ENCODE data around the gene PRICKLE4. TPM values are rescaled to one million over a fixed set of nuclear protein-coding genes. Genes with fewer than 3 reads are reported as not detected.
"Not testable (repeated sequence)": the region's sequence is repeated elsewhere in the genome, so short reads cannot be mapped to it uniquely, and the experiment has no call there.

The PRICKLE4 gene
- polyA plus RNA-seq, 4 donors: 0.89 to 1.7 (median 1.6) TPM; not detected in 1

DNA sequence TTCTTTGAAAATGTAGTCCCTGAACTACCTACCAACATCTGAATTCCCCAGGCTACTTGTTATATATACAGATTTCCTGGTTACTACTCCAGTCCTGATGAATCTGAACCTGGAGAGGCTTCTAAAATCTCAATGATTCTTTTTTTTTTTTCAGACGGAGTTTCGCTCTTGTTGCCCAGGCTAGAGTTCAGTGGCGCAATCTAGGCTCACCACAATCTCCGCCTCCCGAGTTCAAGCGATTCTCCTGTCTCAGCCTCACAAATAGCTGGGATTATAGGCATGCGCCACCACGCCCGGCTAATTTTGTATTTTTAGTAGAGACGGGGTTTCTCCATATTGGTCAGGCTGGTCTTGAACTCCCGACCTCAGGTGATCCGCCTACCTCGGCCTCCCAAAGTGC lies 31.4 kb downstream of the PRICKLE4 start:
- H3K27me3 ChIP-seq (ENCODE audit: control insufficient read depth in 3 of 3, insufficient read depth in 3 of 3, low read length in 3 of 3); H3K4me1 ChIP-seq (ENCODE audit: control insufficient read depth in 3 of 3, insufficient read depth in 2 of 3, low read depth in 1 of 3, low read length in 2 of 3); H3K9me3 ChIP-seq (ENCODE audit: control insufficient read depth in 2 of 2, insufficient read depth in 1 of 2, low read depth in 1 of 2, low read length in 1 of 2); FAIRE-seq; H3K27ac ChIP-seq (ENCODE audit: low read depth in 1 of 3, low read length in 2 of 3); H3K4me3 ChIP-seq (ENCODE audit: low read depth in 1 of 3, low read length in 3 of 3); DNase-seq; H3K36me3 ChIP-seq (ENCODE audit: control insufficient read depth in 3 of 3, insufficient read depth in 2 of 3, low read depth in 1 of 3, low read length in 3 of 3): not testable (repeated sequence)
- 95 to 98% (median 96%) methylated on average over 12 to 13 of the region's 13 CpGs for WGBS, 3 donors

DNA sequence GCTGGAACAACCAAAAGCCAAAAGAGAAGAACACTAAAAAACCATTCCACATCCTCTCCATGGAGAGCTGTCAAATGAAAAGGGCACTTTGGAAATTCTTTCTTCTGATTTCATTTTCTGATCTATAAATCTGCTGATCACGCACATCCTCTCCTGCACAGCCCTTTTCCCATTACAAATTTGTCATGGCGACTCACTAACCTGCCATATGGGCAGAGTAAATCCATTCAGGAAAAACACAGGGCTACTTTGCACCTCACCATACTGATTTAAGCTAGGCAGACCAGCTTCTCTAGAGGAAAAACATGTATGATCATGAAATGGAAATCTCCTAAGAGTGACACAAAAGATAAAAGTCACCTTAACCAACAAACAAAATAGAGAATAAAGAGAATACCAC lies 32.9 kb downstream of the PRICKLE4 start:
- Histone ChIP-seq H3K9me3 (ENCODE audit: control insufficient read depth in 2 of 2, insufficient read depth in 1 of 2, low read depth in 1 of 2, low read length in 1 of 2) (no peaks in the 10 kb centered on the region), H3K27me3 (ENCODE audit: control insufficient read depth in 3 of 3, insufficient read depth in 3 of 3, low read length in 3 of 3) (no peaks in the 10 kb centered on the region), H3K4me3 (ENCODE audit: low read depth in 1 of 3, low read length in 3 of 3) (peak overlapping the region in 1 of 3 donors; percentile 6), H3K36me3 (ENCODE audit: control insufficient read depth in 3 of 3, insufficient read depth in 2 of 3, low read depth in 1 of 3, low read length in 3 of 3) (peaks cover 0 to 2% (median 0%) of the 10 kb centered on the region in 3 donors), H3K4me1 (ENCODE audit: control insufficient read depth in 3 of 3, insufficient read depth in 2 of 3, low read depth in 1 of 3, low read length in 2 of 3) (no peaks in the 10 kb centered on the region), H3K27ac (ENCODE audit: low read depth in 1 of 3, low read length in 2 of 3) (no peak overlapping the region)
- FAIRE-seq (no peak), DNase-seq (no peak)
- 87 to 90% (median 89%) methylated on average over 2 of the region's 2 CpGs for WGBS, 3 donors

DNA sequence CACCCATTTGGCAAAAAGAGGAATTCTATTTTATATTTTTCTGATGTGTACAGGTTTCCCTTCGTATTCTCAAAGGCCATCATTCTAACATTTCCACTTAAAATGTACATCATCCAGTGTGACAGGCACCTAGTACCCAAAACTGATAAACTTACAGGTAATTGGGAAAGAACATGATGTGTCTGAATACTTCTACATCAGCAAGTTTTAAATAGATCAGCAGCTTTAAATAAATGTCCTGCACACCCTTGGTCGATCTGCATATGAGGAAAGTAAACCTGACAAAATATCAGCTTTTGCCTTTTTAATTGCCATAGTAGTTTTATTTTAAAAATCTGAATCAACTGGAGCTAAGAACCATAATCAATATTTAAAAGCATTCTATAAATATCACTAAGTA lies 33.4 kb downstream of the PRICKLE4 start:
- WGBS, 3 donors: 88 to 90% (median 88%) methylated on average over 2 of the region's 2 CpGs

DNA sequence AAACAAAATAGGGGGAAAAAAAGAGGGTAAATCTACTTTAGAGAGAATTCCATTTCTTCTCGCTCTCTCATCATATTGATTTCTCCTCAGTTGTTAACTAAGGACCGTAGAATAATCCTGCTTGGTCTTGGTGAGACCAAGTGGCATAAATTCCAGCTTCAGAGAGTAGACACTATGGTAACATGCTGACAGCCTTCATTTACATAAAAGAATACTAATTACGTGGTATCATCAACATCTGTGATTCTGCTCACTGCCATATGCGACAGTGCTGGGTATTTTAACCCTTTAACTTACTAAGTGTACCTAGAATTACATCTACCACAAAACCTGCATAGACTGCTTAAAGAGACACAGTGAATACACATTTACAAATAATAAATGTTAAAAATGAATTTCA lies 34.0 kb downstream of the PRICKLE4 start:
- Histone ChIP-seq H3K36me3 (ENCODE audit: control insufficient read depth in 3 of 3, insufficient read depth in 2 of 3, low read depth in 1 of 3, low read length in 3 of 3) (peaks cover 0 to 2% (median 0%) of the 10 kb centered on the region in 3 donors), H3K4me1 (ENCODE audit: control insufficient read depth in 3 of 3, insufficient read depth in 2 of 3, low read depth in 1 of 3, low read length in 2 of 3) (no peaks in the 10 kb centered on the region), H3K4me3 (ENCODE audit: low read depth in 1 of 3, low read length in 3 of 3) (no peak overlapping the region), H3K9me3 (ENCODE audit: control insufficient read depth in 2 of 2, insufficient read depth in 1 of 2, low read depth in 1 of 2, low read length in 1 of 2) (no peaks in the 10 kb centered on the region), H3K27me3 (ENCODE audit: control insufficient read depth in 3 of 3, insufficient read depth in 3 of 3, low read length in 3 of 3) (no peaks in the 10 kb centered on the region), H3K27ac (ENCODE audit: low read depth in 1 of 3, low read length in 2 of 3) (no peak overlapping the region)
- DNase-seq (no peak), FAIRE-seq (no peak)
- WGBS, 3 donors: 73 to 78% (median 75%) methylated on average over 4 of the region's 4 CpGs

More for the DNA sequence above, 33.4 kb downstream of the PRICKLE4 start:
- Histone ChIP-seq H3K4me1 (ENCODE audit: control insufficient read depth in 3 of 3, insufficient read depth in 2 of 3, low read depth in 1 of 3, low read length in 2 of 3) (no peaks in the 10 kb centered on the region), H3K27ac (ENCODE audit: low read depth in 1 of 3, low read length in 2 of 3) (no peak overlapping the region), H3K27me3 (ENCODE audit: control insufficient read depth in 3 of 3, insufficient read depth in 3 of 3, low read length in 3 of 3) (no peaks in the 10 kb centered on the region), H3K4me3 (ENCODE audit: low read depth in 1 of 3, low read length in 3 of 3) (no peak overlapping the region), H3K36me3 (ENCODE audit: control insufficient read depth in 3 of 3, insufficient read depth in 2 of 3, low read depth in 1 of 3, low read length in 3 of 3) (peaks cover 0 to 2% (median 0%) of the 10 kb centered on the region in 3 donors), H3K9me3 (ENCODE audit: control insufficient read depth in 2 of 2, insufficient read depth in 1 of 2, low read depth in 1 of 2, low read length in 1 of 2) (no peaks in the 10 kb centered on the region)
- DNase-seq (no peak), FAIRE-seq (no peak)

DNA sequence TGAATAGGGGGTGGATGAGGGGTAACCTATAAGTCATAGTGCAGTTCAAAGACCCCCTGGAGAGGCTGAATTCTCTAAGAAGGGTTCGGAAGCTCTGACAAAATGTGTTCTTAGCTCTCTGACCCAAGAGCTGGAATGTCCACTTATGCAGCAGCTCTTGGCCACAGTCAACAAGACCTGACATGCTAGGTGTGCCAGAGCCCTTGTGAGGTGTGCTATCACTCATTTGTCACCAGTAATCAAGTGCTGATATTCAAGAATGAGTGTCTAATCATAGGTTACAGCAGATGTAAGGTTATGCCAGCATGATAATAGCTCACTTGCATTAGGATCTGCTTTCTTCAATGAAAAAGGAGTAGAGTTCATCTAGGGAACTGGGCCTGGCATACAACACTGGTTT lies 35.0 kb downstream of the PRICKLE4 start:
- H3K9me3 ChIP-seq (ENCODE audit: control insufficient read depth in 2 of 2, insufficient read depth in 1 of 2, low read depth in 1 of 2, low read length in 1 of 2): no peaks in the 10 kb centered on the region
- no peaks in the 10 kb centered on the region for H3K27me3 ChIP-seq (ENCODE audit: control insufficient read depth in 3 of 3, insufficient read depth in 3 of 3, low read length in 3 of 3)
- FAIRE-seq (no peak), DNase-seq (no peak)
- peaks cover 0 to 2% (median 0%) of the 10 kb centered on the region in 3 donors for H3K36me3 ChIP-seq (ENCODE audit: control insufficient read depth in 3 of 3, insufficient read depth in 2 of 3, low read depth in 1 of 3, low read length in 3 of 3)
- H3K27ac ChIP-seq (ENCODE audit: low read depth in 1 of 3, low read length in 2 of 3): no peak overlapping the region
- WGBS, 3 donors: 95 to 98% (median 95%) methylated on average over 1 of the region's 1 CpG
- H3K4me3 ChIP-seq (ENCODE audit: low read depth in 1 of 3, low read length in 3 of 3): no peak overlapping the region
- H3K4me1 ChIP-seq (ENCODE audit: control insufficient read depth in 3 of 3, insufficient read depth in 2 of 3, low read depth in 1 of 3, low read length in 2 of 3): no peaks in the 10 kb centered on the region

DNA sequence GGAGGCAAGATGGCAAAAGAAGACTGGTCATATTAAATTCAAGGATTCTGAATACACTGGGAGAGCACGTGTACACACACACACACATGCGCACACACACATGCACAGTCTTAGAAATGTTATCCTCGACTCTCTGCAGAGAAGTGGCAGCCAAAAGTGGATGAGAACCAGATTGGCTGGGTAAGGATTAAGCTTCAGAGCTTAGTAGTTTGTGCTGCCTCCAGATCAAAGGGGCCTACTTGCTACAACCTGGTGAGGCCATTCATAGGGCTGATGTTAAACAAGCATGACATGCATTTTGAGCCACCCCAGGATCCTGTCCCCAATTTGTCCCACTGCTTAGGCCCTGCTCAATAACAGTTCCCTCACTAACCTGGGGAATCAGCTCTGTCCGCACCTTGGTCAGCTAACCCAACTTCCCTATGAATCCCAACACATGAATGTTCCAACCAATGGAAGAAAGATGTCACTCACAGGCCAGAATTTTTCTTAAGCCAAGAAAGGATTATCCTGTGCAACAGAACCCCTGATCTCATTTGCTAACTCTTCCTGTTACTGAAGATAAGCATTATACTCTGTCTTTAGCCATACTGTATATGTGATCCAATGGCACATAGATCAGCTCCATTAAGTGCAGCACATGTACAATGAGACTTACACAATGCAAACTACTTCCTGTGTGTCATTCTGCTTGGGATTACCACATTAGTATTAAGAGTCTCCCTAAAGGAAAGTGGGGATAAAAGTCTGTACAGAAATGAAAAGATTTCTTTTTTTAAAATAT lies 37.9 kb downstream of the PRICKLE4 start:
- Histone ChIP-seq H3K9me3 (ENCODE audit: control insufficient read depth in 2 of 2, insufficient read depth in 1 of 2, low read depth in 1 of 2, low read length in 1 of 2) (no peaks in the 10 kb centered on the region), H3K36me3 (ENCODE audit: control insufficient read depth in 3 of 3, insufficient read depth in 2 of 3, low read depth in 1 of 3, low read length in 3 of 3) (peaks cover 0 to 2% (median 0%) of the 10 kb centered on the region in 3 donors), H3K27ac (ENCODE audit: low read depth in 1 of 3, low read length in 2 of 3) (no peak overlapping the region), H3K4me3 (ENCODE audit: low read depth in 1 of 3, low read length in 3 of 3) (no peak overlapping the region), H3K4me1 (ENCODE audit: control insufficient read depth in 3 of 3, insufficient read depth in 2 of 3, low read depth in 1 of 3, low read length in 2 of 3) (no peaks in the 10 kb centered on the region), H3K27me3 (ENCODE audit: control insufficient read depth in 3 of 3, insufficient read depth in 3 of 3, low read length in 3 of 3) (no peaks in the 10 kb centered on the region)
- DNase-seq: no peak
- WGBS, 3 donors: 83 to 90% (median 84%) methylated on average over 4 of the region's 4 CpGs
- FAIRE-seq: no peak

DNA sequence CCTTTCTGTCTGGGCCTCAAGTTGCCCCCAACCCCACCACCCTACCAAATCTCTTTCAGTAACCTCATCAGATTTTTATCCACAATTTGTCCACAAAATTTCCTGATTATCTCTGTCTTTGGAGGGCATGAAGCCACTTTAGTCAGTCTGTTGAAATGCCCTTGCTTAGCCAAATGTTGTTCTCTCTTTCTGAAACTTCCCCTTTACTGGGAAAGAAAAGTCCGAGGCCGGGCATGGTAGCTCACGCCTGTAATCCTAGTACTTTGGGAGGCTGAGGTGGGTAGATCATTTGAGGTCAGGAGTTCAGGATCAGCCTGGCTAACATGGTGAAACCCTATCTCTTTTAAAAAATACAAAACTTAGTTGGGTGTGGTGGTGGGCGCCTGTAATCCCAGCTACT lies 40.7 kb downstream of the PRICKLE4 start:
- Histone ChIP-seq H3K4me1 (ENCODE audit: control insufficient read depth in 3 of 3, insufficient read depth in 2 of 3, low read depth in 1 of 3, low read length in 2 of 3) (no peaks in the 10 kb centered on the region), H3K9me3 (ENCODE audit: control insufficient read depth in 2 of 2, insufficient read depth in 1 of 2, low read depth in 1 of 2, low read length in 1 of 2) (no peaks in the 10 kb centered on the region), H3K27ac (ENCODE audit: low read depth in 1 of 3, low read length in 2 of 3) (no peak overlapping the region), H3K4me3 (ENCODE audit: low read depth in 1 of 3, low read length in 3 of 3) (no peak overlapping the region), H3K36me3 (ENCODE audit: control insufficient read depth in 3 of 3, insufficient read depth in 2 of 3, low read depth in 1 of 3, low read length in 3 of 3) (no peaks in the 10 kb centered on the region), H3K27me3 (ENCODE audit: control insufficient read depth in 3 of 3, insufficient read depth in 3 of 3, low read length in 3 of 3) (no peaks in the 10 kb centered on the region)
- DNase-seq (no peak), FAIRE-seq (no peak)
- 86 to 93% (median 91%) methylated on average over 4 of the region's 4 CpGs for WGBS, 3 donors

DNA sequence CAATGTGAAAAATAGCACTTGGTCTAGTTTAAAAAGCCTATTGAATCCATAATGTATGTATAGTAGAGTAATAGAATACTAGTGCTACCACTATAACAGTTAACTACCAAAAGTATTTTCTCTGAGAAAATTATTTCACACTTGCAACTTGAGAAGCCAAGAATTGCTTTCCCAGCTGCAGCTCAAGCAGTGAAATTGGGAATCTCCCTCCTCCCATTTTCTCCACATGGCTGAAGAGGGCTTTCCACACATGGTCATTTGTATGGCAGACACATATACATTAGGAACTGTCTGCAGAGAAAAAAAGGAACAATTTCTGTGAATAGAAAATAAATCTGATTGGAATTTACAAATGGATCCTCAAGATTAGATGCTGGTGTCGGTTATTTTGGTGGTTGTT lies 41.4 kb downstream of the PRICKLE4 start:
- Histone ChIP-seq H3K27ac (ENCODE audit: low read depth in 1 of 3, low read length in 2 of 3) (no peak overlapping the region), H3K4me1 (ENCODE audit: control insufficient read depth in 3 of 3, insufficient read depth in 2 of 3, low read depth in 1 of 3, low read length in 2 of 3) (no peaks in the 10 kb centered on the region), H3K27me3 (ENCODE audit: control insufficient read depth in 3 of 3, insufficient read depth in 3 of 3, low read length in 3 of 3) (no peaks in the 10 kb centered on the region), H3K4me3 (ENCODE audit: low read depth in 1 of 3, low read length in 3 of 3) (no peak overlapping the region), H3K36me3 (ENCODE audit: control insufficient read depth in 3 of 3, insufficient read depth in 2 of 3, low read depth in 1 of 3, low read length in 3 of 3) (no peaks in the 10 kb centered on the region), H3K9me3 (ENCODE audit: control insufficient read depth in 2 of 2, insufficient read depth in 1 of 2, low read depth in 1 of 2, low read length in 1 of 2) (no peaks in the 10 kb centered on the region)
- FAIRE-seq (no peak), DNase-seq (no peak)
- 91 to 100% (median 96%) methylated on average over 1 of the region's 1 CpG for WGBS, 3 donors

DNA sequence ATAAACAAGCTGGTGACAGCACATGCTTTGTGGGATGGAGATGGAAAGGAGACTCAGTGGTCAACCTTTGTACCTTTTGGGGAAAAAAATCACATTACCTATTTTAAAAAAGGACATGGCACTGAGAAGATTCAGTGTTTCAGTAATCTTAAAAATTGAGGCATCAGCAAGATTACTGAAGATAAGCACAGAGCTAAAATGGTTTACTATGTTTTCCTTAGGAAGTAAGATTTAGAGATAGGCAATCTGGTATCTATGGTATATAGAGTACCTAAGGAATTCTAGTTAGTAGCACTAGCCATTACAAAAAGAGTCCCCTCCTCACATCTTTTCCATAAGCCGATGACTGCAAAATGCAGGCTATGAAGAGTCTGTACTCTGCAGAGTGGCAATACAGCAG lies 42.6 kb downstream of the PRICKLE4 start:
- H3K4me1 ChIP-seq (ENCODE audit: control insufficient read depth in 3 of 3, insufficient read depth in 2 of 3, low read depth in 1 of 3, low read length in 2 of 3): no peaks in the 10 kb centered on the region
- no peak for DNase-seq
- H3K36me3 ChIP-seq (ENCODE audit: control insufficient read depth in 3 of 3, insufficient read depth in 2 of 3, low read depth in 1 of 3, low read length in 3 of 3): no peaks in the 10 kb centered on the region
- H3K9me3 ChIP-seq (ENCODE audit: control insufficient read depth in 2 of 2, insufficient read depth in 1 of 2, low read depth in 1 of 2, low read length in 1 of 2): no peaks in the 10 kb centered on the region
- H3K4me3 ChIP-seq (ENCODE audit: low read depth in 1 of 3, low read length in 3 of 3): no peak overlapping the region
- no peak overlapping the region for H3K27ac ChIP-seq (ENCODE audit: low read depth in 1 of 3, low read length in 2 of 3)
- 95 to 100% (median 96%) methylated on average over 1 of the region's 1 CpG for WGBS, 3 donors
- no peaks in the 10 kb centered on the region for H3K27me3 ChIP-seq (ENCODE audit: control insufficient read depth in 3 of 3, insufficient read depth in 3 of 3, low read length in 3 of 3)
- no peak for FAIRE-seq
